Dermis microvascular lymphatic vessel endothelial cell (primary cell): ENCODE results near the gene MRPL37. TPM values are rescaled to one million over a fixed set of nuclear protein-coding genes. Genes with fewer than 3 reads are reported as not detected.

Experiments used
- DNase-seq, 2 donors: peaks; one replicate each; pipeline versions ENCODE4 v3.0.0 to v3.0.0-alpha.2; 2010; ENCODE audit warnings: low read depth in 2 of 2
- total RNA-seq: library from RNA; depleted of rRNA; stranded (reverse); fragments of >200 nt; gene quantifications from 2 replicates; pipeline ENCODE4 v1.2.1, GENCODE V29; 2014

Gene MRPL37
- total RNA-seq, 1 donor from 2014 or later = 48.5 TPM

DNA sequence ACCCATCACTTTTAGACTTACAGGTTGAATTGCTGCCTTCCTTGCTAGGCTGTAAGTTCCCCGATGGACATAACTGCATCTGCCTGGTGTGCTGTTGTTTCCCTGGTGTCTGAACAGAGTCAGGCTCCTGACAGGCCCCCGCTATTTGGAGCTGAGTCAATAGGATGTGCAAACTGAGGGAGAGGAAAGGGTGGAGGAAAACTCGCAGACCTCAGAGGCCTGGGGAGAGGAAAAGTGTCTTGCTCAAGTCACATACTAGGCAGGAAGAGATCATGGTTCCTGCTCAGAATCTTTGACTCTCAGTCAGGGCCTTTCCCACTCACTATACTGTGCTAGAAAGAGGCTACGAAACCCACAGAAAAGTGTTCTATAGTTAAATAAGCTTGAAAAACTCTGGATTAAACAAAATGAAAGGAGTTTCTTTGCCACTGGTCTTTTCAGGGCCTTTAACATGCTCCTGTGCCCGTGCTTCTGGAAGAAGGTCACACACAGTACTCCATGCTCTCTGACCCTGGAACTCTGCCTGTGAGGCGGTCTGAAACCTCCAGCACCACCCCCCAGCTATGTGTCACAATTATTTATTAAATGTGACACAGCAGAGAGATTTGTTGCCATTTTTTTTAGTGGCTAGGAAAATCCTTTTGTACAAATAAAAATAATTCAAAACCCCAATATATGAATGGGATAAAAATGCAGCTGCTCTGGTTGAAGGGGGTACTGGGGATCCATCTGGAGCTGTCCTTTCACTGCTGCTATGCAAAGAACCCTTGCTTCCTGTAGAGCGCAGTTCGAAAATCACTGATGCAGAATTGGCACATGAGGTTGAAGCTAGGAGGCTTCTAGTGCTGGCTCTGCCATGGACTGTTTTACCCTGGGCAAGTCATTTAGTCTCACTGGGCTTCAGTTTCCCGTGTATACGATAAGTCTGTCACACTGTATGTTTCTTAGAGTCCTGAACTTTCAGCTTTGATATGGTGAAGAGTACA, 27.1 kb upstream of the MRPL37 start:
- DNase-seq = peak in 1 of 2 donors; percentile 55

DNA sequence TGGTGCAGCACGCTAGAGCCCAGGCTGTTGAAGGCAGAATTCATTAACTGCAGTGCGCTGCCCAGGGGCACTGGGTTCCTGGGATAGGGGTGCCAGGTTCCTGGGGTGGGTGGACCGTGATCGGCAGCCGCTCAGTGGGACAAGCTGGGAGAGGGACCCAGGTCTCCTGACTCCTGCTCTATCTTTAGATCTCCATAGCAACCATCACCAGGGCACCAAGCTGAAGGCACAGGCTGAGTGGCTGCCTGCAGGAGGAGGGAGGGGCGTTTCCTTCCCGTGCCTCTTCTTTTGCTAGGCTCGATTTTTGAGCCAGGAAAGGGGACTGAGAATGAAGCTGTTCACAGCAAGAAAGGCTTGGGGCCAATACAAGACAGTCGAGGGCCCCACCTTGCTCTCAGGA, 26.3 kb upstream of the MRPL37 start:
- DNase-seq = no peak

DNA sequence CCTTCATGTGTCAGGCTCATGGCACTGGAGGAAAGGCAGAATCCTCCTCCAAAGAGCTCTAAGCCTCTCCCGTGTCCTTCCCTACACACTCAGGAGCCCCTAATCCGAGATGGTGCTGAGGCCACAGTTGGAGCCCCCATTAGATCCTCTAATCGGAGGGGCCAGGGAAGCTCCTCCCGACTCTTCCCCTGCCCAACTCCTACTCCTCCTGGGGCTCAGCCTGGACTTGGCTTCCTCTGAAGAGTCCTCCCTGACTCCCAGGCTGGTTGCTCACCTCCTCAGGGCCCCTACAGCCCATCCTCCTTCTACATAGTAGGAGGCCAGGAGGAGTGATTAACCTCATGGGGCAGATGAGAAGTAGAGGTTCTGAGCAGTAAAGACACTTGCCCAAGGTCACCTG, 25.9 kb upstream of the MRPL37 start:
- DNase-seq = no peak

DNA sequence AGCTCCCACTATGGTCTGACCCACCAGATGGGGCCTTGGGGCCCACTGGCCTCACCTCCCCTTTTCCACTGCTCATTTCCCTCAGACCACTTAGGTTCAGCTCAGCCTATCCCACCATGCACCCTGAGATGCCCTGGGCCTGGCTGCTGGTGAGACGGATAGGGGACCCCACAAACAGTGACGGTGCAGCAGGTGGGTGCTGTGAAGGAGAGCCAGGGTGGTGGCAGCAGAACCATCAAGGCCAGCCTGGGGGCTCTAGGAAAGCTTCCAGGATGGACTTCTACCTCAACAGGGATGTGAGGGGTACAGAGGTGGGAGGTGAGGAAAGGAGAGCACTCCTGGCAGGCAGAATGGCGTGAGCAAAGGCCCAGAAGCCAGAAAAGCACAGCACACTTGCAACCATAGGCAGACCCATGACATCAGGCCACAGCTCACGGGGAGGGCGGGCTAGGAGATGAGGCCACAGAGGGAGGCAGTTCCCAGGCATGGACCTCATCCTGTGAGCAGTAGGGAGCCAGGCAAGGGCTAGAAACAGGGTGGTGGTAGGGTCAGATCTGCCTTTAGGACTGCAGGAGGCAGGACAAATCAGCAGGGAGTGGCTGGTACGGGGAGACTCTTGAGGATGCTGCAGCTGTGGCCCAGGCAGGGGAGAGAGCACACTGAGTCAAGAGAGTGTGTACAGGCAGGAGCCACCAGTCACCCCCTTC, 23.2 kb upstream of the MRPL37 start:
- DNase-seq = no peak

DNA sequence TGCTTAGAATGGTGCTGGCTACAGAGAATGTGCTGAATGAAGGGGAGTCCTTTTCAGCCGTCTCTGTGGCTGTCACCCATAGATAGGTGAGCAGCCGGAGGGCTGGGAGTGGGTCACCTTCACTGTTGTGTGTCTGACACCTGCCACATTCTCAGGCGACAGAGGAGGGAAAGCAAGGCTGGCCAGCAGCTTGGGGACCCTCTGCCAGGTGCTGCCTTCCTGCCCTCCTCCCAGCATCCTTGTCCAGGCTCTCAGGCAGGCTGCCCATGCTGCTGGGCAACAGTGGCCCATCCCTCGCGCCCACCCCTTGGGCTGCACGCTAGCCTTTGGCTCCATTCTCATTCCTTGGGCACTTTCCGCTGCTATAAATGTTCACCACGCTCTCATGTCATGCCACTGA, 22.2 kb upstream of the MRPL37 start:
- DNase-seq = no peak

DNA sequence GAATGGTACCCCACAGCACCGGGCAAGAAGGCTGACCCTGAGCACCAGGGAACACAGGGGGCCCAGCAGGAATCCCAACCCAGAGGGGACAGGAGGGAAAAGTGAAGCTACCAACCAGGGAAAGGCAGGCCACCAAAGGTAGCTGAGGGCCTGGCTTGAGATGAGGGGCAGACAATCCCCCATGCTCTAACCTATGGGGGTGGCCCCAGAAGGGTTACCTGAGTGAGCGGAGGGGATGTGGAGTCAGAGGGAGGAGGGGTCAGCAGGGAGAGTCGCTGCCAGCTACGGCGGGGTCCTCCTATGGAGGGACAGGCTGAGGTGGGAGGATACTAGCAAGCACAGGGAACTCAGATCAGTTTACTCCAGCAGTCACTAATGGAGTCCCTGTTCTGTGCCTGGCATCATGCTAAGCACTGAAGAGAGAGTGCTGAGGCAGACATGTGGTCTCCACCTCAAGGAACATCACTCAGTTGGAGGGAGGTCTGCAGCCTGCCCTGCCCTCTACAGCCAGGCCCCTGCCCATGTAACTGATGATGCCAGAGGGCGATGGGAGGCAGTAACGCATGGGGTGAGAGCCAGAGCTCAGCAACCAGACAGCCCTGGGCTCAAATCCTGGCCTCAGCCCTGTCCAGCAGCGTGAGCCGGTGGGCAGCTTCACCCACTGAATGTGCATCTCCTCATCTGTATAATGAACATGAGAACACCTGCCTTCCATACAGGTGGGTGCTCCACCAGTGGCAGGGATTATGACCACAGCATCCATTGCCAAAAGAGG, 21.5 kb upstream of the MRPL37 start:
- no peak for DNase-seq

DNA sequence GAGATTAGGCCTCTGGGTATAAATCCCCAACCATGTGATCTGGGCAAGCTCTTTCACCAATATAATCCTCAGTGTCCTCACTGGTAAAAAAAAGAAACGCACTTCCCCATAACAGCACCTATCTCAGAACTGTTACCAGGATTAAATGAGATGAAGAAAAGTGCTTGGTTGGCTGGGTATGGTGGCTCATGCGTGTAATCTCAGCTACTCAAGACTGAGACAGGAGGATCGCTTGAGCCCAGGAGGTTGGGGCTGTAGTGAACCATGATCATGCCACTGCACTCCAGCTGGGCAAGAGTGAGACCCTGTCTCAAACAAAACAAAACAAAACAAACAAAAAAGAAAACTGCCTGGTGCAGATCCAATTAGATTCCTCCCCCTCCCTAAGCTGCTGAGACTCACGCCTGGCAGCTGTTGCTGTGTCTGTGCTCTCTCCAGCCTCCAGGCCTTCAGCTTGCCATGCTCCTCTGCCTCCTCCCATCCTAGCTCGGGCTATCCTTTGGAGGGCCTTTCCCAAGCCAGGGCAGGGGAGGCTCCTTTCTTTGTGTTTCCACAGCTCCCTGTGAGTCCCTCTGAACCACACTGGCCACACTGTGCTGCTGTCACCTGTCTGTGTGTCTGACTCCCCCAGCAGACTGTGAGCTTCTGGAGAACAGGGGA, 19.1 kb upstream of the MRPL37 start:
- no peak for DNase-seq

DNA sequence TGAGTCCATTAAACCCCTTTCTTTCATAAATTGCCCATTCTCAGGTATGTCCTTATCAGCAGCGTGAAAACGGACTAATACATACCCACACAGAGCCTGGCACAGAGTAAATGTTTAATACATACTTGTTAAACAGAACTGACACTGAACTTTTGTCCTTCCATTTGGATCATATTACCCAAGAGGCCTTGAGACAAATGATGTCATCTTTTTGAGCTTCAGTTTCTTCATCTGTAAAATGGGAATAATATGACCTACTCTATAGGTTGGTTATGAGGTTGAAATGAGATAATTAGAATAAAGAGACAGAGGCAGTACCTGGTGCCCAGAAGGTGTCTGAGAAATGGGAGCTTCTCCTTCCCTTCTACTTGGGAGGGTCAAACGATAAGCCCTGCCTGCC, 13.9 kb upstream of the MRPL37 start:
- no peak for DNase-seq

DNA sequence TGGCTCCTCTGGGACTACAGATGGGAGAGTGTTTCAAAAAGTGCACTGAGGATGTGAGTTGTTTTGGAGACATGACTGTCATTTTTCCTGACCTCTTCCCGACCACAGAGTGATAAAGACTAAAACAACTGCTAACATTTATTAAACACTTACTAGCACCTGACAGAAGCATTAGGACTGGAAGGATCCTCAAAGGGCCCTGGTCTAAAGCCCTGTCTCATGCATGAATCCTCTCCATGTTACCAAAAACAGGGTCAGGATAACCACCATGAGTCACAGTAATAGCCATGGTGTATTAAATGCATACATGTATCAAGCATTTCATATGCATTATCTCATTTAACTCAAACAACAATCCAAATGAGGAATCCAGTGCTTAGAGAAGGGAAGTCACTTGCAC, 11.7 kb upstream of the MRPL37 start:
- DNase-seq = no peak

DNA sequence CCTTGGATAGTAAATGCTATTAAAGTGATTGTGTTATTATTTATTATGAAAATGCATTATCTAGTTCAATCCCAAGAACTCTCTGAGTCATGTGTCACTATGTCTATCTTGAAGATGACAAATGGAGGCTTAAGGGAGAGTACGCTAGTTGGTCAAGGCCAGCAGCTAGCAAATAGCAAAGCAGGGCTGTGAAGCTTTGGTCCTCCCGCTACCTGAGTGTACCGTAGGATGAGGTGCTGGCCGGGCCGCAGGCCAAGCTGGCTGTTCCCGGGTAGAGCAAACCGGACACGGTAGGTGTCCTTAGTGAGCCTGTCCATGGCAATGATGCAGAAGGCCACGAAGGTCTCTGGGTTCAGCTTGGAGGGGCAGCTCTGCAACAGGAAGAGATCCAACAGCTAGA, 9.4 kb upstream of the MRPL37 start:
- DNase-seq = no peak

DNA sequence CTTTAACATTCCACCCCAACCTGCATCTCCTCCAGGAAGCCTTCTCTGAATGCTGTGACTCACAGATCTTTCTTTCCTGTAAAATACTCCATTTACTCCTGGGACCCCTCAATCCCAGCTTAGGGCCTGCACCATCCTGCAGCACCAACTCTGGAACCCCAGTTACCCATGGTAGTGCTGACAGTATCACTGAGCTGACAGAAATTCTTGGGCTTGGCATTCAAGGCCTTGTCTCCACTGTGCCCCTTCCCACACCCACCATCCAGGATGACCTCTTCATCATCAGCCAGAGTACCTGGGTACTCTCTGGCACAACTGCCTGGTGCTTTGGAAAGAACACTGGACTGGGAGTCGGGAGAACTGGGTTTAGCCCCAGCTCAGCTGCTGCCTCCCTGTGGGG, 8.4 kb upstream of the MRPL37 start:
- no peak for DNase-seq

DNA sequence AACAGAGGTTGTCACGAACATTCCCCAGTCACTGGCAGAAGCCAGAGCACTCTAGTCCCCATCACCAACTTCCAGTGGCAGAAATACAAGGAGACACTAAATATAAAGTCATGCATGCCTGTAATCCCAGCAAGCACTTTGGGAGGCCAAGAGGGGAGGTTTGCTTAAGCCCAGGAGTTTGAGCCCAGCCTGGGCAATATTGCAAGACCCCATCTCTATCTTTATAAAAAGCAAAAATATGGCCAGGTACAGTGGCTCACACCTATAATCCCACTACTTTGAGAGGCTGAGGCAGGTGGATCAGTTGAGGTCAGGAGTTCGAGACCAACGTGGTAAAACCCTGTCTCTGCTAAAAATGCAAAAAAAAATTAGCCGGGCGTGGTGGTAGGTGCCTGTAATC, 6.5 kb upstream of the MRPL37 start:
- no peak for DNase-seq

DNA sequence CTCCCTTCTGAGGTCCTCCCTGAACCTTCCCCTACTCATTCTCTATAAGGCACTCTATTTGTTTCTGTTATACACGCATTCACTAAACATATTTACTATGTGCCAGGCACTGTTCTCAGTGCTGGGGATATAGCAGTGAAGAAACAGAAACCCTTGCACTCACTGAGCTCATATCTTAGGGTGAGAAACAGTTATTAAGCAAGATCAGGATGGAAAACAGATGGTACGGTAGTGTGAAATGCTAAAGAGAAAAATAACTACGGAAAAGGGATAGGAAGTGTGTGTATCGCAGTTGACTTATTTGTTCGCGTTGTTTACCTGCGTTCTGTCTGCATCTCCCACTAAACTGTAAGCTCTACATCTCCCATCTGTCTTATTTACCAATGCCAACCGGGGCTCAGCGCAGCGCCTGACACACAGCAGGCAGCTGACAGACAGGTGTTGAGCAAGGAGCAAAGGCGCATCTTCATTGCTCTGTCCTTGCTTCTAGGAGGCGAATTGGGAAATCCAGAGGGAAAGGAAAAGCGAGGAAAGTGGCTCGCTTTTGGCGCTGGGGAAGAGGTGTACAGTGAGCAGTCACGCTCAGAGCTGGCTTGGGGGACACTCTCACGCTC, 709 bp upstream of the MRPL37 start:
- no peak for DNase-seq

DNA sequence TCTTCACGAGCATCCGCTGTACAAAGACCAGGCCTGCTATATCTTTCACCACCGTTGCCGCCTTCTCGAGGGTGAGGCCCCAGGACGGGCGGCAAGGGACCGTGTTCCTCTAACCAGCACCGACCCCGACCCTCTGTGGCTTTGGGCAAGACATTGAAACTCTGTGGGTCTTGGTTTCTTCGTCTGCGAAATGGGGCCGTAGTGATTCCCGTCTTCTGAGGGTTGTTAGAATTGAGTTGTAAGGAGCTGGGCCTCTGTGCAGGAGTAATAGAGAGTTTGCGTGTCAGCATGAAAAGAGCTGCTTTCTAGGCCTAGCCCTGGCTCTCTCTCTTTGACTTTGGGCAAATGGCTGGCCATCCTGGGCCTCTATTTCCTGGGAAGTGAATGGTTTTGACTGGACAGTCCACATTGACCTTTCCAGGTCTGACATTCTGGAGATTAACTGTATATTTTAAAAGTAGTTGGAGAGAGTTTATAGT, 591 bp downstream of the MRPL37 start:
- no peak for DNase-seq

DNA sequence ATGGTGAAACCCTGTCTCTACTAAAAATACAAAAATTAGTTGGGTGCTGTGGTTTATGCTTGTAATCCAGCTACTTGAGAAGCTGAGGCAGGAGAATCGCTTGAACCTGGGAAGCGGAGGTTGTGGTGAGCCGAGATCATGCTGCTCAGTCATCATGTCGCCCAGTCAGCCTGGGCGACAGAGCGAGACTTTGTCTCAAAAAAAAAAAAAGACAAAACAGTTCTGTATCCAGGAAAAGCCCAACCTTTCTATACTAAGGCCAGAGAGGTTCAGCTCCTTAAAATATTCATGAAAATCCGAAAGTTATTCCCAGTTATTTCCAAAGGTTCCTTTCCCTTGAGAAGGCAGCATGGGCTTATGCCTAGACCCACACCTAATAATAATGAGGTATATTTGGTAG, 4.2 kb downstream of the MRPL37 start:
- no peak for DNase-seq

DNA sequence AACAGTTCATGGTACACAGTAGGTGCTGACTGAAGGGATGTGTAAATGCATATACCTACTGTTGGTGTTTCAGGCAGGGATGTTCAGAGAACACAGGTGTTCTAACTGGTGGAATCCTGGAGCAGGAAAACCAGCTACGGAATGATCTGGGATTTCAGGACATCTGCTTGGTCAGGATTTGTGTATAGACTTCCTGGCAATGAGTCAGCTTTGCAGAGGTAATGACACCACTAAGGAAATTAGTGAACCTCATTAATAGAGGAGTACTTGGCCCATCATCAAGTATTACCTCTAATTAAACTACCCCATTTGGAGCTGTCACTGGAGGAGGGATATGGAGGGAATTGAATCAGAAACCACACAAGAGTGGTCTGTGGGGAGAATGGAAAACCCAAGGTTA, 7.3 kb downstream of the MRPL37 start:
- DNase-seq = peak in 1 of 2 donors; percentile 53

DNA sequence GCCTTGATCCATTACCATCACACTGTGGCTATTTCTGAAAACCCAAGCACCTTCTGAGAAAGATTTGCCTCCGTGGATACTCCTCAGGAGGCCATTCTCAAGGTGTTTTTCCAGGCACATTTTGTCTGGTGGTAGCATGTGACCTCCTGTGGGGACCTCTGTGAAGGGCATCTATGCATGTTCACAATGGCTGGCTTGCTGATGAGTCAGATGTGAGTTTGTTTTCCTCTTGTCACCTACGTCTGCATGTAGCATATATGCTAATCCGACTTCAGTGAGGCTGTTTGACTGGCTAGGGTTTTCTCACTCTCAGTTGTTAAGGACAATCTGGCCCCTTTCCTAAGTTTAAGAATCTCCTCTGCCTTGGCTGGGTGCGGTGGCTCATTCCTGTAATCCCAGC, 7.9 kb downstream of the MRPL37 start:
- DNase-seq = peak in 1 of 2 donors; percentile 60

DNA sequence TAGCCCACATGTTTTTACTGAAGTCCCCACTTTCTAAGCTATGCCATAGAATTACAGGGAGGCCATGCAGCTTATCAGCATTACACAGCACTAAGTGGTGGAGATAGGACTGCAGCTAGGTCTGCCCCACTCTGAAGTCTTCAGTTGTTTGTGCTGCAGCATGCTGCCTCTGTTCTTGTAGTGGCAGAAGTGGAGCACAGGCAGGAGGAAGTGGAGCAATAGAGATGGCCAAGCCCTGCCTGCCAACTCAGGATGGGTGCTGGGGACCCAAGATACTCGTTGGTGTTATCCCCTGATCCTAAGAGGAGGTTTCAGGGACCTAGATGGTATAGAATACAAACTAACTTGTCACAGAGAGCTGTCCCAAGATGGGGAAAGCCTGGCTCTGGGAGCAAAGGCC, 12.9 kb downstream of the MRPL37 start:
- DNase-seq = no peak

DNA sequence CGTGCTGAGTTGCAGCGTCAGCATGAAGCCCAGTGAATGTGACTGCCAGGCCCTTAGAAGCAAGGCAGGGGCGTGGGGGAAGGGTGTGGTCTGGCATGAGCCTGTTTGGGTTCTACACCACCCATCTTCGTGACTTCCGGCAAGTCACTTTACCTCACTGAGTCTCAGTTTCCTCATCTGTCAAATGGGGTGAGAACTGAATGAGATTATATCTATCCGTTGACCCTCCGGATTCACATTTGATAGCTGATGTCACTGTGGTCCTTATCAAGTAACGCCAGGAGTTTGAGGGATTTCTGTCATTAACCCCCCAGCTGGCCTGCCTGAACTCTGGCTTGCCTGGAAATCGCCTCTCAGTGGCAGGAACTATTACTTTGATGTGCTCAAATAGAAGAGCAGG, 15.6 kb downstream of the MRPL37 start:
- no peak for DNase-seq

DNA sequence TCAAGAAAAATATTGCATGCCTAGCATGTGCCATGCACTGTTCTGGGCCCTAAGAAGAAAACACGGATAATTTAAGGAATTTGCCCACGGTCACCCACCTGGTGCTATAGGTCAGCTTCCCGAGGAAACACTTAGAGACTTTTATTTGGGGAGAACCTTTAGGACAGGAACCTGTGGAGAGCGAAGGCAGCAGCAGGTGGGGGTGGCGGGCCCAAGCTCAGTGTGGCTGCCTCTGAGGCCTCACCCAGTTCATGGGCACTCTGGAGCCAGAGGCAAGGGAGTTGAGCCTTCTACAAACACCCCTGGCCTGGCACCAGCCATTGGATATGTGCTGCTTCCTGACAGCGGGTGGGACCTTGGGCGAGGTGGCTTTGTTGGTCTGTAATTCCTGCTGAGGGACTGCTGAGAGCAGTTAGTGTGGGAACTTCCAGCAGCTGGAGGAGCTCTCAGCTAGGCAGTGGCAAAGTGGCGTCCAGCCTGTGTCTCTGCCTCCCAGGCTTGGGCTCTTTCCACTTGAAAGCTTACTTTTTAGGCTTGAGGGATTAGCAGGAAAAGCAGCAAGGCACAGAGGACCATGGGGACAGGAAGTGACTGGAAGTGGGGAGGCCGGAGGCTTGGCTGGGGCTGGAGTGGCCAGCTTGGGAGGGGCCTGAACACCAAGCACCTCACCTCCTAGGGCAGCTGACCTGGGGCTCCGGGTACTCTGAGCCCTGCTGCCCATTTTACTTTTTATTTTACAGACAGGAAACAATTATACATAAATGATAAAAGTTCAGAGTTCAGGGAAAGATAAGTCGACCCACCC, 19.1 kb downstream of the MRPL37 start:
- DNase-seq = peak in 1 of 2 donors; percentile 27
